Measurements from ENCODE around the gene HIBADH. TPM values are rescaled to one million over a fixed set of nuclear protein-coding genes. Genes with fewer than 3 reads are reported as not detected.

HIBADH gene
- total RNA-seq, 4 donors from 2014 or later: 42.2 to 56.4 (median 49.0) TPM

DNA sequence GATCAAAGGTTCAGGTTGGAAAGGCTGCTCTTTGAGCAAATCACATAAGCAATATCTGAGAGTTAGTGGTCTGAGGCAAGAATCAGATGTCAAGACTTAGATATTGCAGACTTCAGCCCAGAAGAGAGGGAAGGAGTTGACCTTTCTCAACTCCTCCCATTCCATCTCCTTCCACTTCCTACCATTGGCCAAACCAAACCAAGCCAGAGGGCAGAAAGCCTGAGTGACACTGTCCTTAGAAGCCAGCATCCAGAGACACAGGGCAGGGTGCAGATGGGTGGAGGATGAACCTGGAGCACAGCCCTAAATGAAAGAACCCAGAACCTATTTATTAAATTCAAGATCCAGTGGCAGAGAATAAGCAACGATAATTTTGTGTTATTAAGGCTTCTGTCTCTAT is 180.5 kb downstream of the HIBADH start:
- no peak for ATAC-seq
- no peak for TF ChIP-seq POLR2A (IDR thresholded peaks at IDR 0.05)
- TF ChIP-seq, protein P1, sequence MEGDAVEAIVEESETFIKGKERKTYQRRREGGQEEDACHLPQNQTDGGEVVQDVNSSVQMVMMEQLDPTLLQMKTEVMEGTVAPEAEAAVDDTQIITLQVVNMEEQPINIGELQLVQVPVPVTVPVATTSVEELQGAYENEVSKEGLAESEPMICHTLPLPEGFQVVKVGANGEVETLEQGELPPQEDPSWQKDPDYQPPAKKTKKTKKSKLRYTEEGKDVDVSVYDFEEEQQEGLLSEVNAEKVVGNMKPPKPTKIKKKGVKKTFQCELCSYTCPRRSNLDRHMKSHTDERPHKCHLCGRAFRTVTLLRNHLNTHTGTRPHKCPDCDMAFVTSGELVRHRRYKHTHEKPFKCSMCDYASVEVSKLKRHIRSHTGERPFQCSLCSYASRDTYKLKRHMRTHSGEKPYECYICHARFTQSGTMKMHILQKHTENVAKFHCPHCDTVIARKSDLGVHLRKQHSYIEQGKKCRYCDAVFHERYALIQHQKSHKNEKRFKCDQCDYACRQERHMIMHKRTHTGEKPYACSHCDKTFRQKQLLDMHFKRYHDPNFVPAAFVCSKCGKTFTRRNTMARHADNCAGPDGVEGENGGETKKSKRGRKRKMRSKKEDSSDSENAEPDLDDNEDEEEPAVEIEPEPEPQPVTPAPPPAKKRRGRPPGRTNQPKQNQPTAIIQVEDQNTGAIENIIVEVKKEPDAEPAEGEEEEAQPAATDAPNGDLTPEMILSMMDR (IDR thresholded peaks at IDR 0.05 in 4 of 5, conservative IDR thresholded peaks at IDR 0.05 in 1 of 5): no peak
- H3K36me3 ChIP-seq: no peaks in the 10 kb centered on the region

DNA sequence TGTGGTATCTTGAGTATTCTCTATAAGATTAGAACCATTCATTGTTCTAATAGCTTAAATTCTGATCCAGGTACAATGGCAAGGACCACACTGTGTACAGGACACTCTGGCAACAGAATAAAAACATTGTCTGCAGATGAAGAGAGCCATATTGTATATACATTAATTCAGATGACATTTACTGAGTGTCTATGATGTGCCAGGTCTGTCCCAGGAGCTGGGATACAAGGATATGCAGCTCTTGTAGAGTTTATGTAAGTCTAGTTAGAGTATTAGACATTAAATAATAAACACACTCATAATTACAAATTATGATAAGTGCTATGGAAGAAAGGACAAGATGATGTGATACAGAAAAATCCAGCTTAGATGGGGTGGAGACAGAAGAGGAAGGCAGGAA is 184.1 kb downstream of the HIBADH start:
- intact Hi-C loops (cut with DNase I; ENCODE audit: low total_unique reads): no loop called here

More for the DNA sequence above, 180.5 kb downstream of the HIBADH start:
- in situ Hi-C loops (cut with MboI; ENCODE audit: low sequenced_read_pairs in 4 of 4): no loop called here
- H3K27me3 ChIP-seq: no peaks in the 10 kb centered on the region
- no peak overlapping the region for H3K27ac ChIP-seq
- no peaks in the 10 kb centered on the region for H3K4me1 ChIP-seq
- no peak for DNase-seq
- no peaks in the 10 kb centered on the region for H3K9me3 ChIP-seq
- intact Hi-C loops (cut with DNase I; ENCODE audit: low total_unique reads): no loop called here
- H3K4me3 ChIP-seq: no peak overlapping the region

DNA sequence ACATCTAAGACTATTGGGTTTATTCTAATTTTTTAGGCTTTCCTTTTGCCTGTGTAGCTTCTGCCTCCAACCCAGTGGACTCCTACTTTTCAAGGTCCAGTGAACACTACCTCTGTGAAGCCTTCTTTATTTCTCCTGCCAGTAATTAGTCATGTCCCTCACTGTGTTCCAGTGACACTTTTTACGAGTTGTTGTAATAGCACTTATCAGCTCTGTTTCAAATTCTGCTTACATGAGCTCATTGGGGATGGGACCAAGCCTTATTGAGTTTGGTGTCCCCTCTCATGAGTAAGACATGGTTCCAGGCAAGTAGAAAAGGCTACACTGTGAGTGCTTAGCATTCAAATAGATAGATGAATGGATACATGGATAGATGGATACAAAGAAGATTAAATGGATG is 184.6 kb downstream of the HIBADH start:
- intact Hi-C loops (cut with DNase I; ENCODE audit: low total_unique reads): no loop called here
- in situ Hi-C loops (cut with MboI; ENCODE audit: low sequenced_read_pairs in 4 of 4): no loop called here
- Histone ChIP-seq H3K4me3 (no peak overlapping the region), H3K9me3 (no peaks in the 10 kb centered on the region), H3K4me1 (no peaks in the 10 kb centered on the region), H3K27ac (no peak overlapping the region), H3K36me3 (no peaks in the 10 kb centered on the region), H3K27me3 (no peaks in the 10 kb centered on the region)
- TF ChIP-seq POLR2A (IDR thresholded peaks at IDR 0.05): no peak
- TF ChIP-seq, protein P1 (IDR thresholded peaks at IDR 0.05 in 4 of 5, conservative IDR thresholded peaks at IDR 0.05 in 1 of 5): no peak
- no peak for DNase-seq
- no peak for ATAC-seq

More for the DNA sequence above, 184.1 kb downstream of the HIBADH start:
- ATAC-seq (no peak), DNase-seq (no peak)
- in situ Hi-C loops (cut with MboI; ENCODE audit: low sequenced_read_pairs in 4 of 4): no loop called here
- no peaks in the 10 kb centered on the region for H3K36me3 ChIP-seq
- H3K4me3 ChIP-seq: no peak overlapping the region
- H3K27ac ChIP-seq: no peak overlapping the region
- H3K9me3 ChIP-seq: no peaks in the 10 kb centered on the region
- TF ChIP-seq, protein P1 (IDR thresholded peaks at IDR 0.05 in 4 of 5, conservative IDR thresholded peaks at IDR 0.05 in 1 of 5): no peak
- TF ChIP-seq POLR2A (IDR thresholded peaks at IDR 0.05): no peak
- no peaks in the 10 kb centered on the region for H3K4me1 ChIP-seq
- H3K27me3 ChIP-seq: no peaks in the 10 kb centered on the region

DNA sequence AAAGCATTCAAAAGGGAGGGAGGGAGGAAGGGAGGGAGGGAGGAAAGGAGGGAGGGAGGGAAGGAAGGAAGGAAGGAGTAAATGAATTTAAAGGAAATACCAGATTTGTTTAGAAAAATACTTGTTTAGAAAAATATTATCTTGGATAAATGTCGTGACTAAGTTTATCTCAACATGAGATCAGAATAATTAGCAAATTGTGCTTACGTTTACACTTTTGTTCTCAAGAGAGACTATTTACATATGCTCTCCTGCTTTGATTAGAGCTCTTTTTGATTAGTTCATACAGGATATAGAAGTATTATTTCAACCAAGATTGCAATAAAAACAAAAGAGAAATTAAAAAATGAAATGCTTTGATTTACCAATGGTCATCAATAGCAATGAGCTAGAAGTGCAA is 186.2 kb downstream of the HIBADH start:
- Histone ChIP-seq H3K4me3 (no peak overlapping the region), H3K27ac (no peak overlapping the region), H3K4me1 (no peaks in the 10 kb centered on the region), H3K9me3 (no peaks in the 10 kb centered on the region), H3K27me3 (no peaks in the 10 kb centered on the region), H3K36me3 (no peaks in the 10 kb centered on the region)
- no peak for ATAC-seq
- in situ Hi-C loops (cut with MboI; ENCODE audit: low sequenced_read_pairs in 4 of 4) (no loop called here), intact Hi-C loops (cut with DNase I; ENCODE audit: low total_unique reads) (no loop called here)
- TF ChIP-seq, protein P1 (IDR thresholded peaks at IDR 0.05 in 4 of 5, conservative IDR thresholded peaks at IDR 0.05 in 1 of 5): no peak
- TF ChIP-seq POLR2A (IDR thresholded peaks at IDR 0.05): no peak
- no peak for DNase-seq

Other genes starting within 250 kb of the HIBADH start
- 100 to 1,000 TPM; 110 to 136 (median 113) TPM for gene TAX1BP1, start 77.3 kb upstream of the HIBADH start, total RNA-seq

Data from gastrocnemius medialis (tissue), 4 donors.